ENCODE measurements around the gene TRA2A.

TRA2A gene

GRCh38 chr7:23546897-23547572, 15.3 kb upstream of the TRA2A start:
- TF ChIP-seq REST (IDR thresholded peaks at IDR 0.05; ENCODE audit: insufficient read depth in 1 of 2, low read depth in 2 of 2, low read length in 2 of 2), result no peak
- TF ChIP-seq TAF1 (IDR thresholded peaks at IDR 0.05; ENCODE audit: borderline replicate concordance, insufficient read depth, low read length), result no peak
- no peak for TF ChIP-seq FOXP2 (optimal IDR thresholded peaks at IDR 0.05; ENCODE audit: borderline replicate concordance, extremely low read depth, extremely low read length, insufficient read depth)
- no peak for TF ChIP-seq SIN3A (IDR thresholded peaks at IDR 0.05; ENCODE audit: borderline replicate concordance, insufficient read depth, low read length)
- TF ChIP-seq POLR2AphosphoS5 (IDR thresholded peaks at IDR 0.05; ENCODE audit: low read depth, low read length), result no peak

- no peak for TF ChIP-seq POLR2AphosphoS5 (IDR thresholded peaks at IDR 0.05; ENCODE audit: low read depth, low read length)
- no peak for TF ChIP-seq FOXP2 (optimal IDR thresholded peaks at IDR 0.05; ENCODE audit: borderline replicate concordance, extremely low read depth, extremely low read length, insufficient read depth)
- no peak for TF ChIP-seq TAF1 (IDR thresholded peaks at IDR 0.05; ENCODE audit: borderline replicate concordance, insufficient read depth, low read length)
- no peak for TF ChIP-seq REST (IDR thresholded peaks at IDR 0.05; ENCODE audit: insufficient read depth in 1 of 2, low read depth in 2 of 2, low read length in 2 of 2)
- no peak for TF ChIP-seq SIN3A (IDR thresholded peaks at IDR 0.05; ENCODE audit: borderline replicate concordance, insufficient read depth, low read length)
Measured at GRCh38 chr7:23545493-23545892, 13.7 kb upstream of the TRA2A start.

GRCh38 chr7:23544913-23545354, 13.2 kb upstream of the TRA2A start:
- TF ChIP-seq POLR2AphosphoS5 (IDR thresholded peaks at IDR 0.05; ENCODE audit: low read depth, low read length) (no peak), FOXP2 (optimal IDR thresholded peaks at IDR 0.05; ENCODE audit: borderline replicate concordance, extremely low read depth, extremely low read length, insufficient read depth) (no peak), TAF1 (IDR thresholded peaks at IDR 0.05; ENCODE audit: borderline replicate concordance, insufficient read depth, low read length) (no peak), SIN3A (IDR thresholded peaks at IDR 0.05; ENCODE audit: borderline replicate concordance, insufficient read depth, low read length) (no peak), REST (IDR thresholded peaks at IDR 0.05; ENCODE audit: insufficient read depth in 1 of 2, low read depth in 2 of 2, low read length in 2 of 2) (no peak)

- TF ChIP-seq REST (IDR thresholded peaks at IDR 0.05; ENCODE audit: insufficient read depth in 1 of 2, low read depth in 2 of 2, low read length in 2 of 2), result no peak
- TF ChIP-seq FOXP2 (optimal IDR thresholded peaks at IDR 0.05; ENCODE audit: borderline replicate concordance, extremely low read depth, extremely low read length, insufficient read depth), result no peak
- TF ChIP-seq SIN3A (IDR thresholded peaks at IDR 0.05; ENCODE audit: borderline replicate concordance, insufficient read depth, low read length), result no peak
- TF ChIP-seq POLR2AphosphoS5 (IDR thresholded peaks at IDR 0.05; ENCODE audit: low read depth, low read length), result no peak
- TF ChIP-seq TAF1 (IDR thresholded peaks at IDR 0.05; ENCODE audit: borderline replicate concordance, insufficient read depth, low read length), result no peak
Measured at GRCh38 chr7:23542752-23543151, 11.0 kb upstream of the TRA2A start.

Measured in PFSK-1 (cell line).